Muscle of back (tissue), 11 donors: Measurements from ENCODE around the gene LIF. TPM values are rescaled to one million over a fixed set of nuclear protein-coding genes. Genes with fewer than 3 reads are reported as not detected.
"Not testable (repeated sequence)": the region's sequence is repeated elsewhere in the genome, so short reads cannot be mapped to it uniquely, and the experiment has no call there.

ENCODE experiments used
- DNase-seq, 3 donors: peaks; one replicate each; pipeline versions ENCODE4 v3.0.0 to v3.0.0-alpha.2; 2013
- polyA plus RNA-seq, 10 donors: library from polyadenylated mRNA; unstranded; fragments of 120-200 nt; gene quantifications; one replicate each; pipeline ENCODE4 v1.2.1, GENCODE V29; 2013; ENCODE audit not compliant: insufficient read length in 10 of 10

LIF gene
- polyA plus RNA-seq, 10 donors = 0.62 to 1.5 (median 0.80) TPM

GRCh38 chr22:30210235-30210909 is 36.2 kb downstream of the LIF start:
- no peak for DNase-seq

GRCh38 chr22:30209642-30210041 is 36.9 kb downstream of the LIF start:
- no peak for DNase-seq

- peak; percentile 69 to 88 (median 76) for DNase-seq
These were observed 37.6 kb downstream of the LIF start for GRCh38 chr22:30208631-30209603.

GRCh38 chr22:30206944-30207343 is 39.6 kb downstream of the LIF start:
- DNase-seq = peak in 1 of 3 donors; percentile 88

GRCh38 chr22:30205281-30206115 is 41.1 kb downstream of the LIF start:
- peak; percentile 55 to 81 (median 77) for DNase-seq

- peak in 2 of 3 donors; percentile 54 to 75 for DNase-seq
These were observed 41.8 kb downstream of the LIF start for GRCh38 chr22:30204742-30205111.

- no peak for DNase-seq
These were observed 42.4 kb downstream of the LIF start for GRCh38 chr22:30204015-30204741.

GRCh38 chr22:30202531-30203006 is 44.0 kb downstream of the LIF start:
- peak in 2 of 3 donors; percentile 59 to 83 for DNase-seq

- DNase-seq = peak in 1 of 3 donors; percentile 74
These were observed 44.6 kb downstream of the LIF start for GRCh38 chr22:30201945-30202344.

GRCh38 chr22:30200905-30201304 is 45.7 kb downstream of the LIF start:
- not testable (repeated sequence) for DNase-seq

GRCh38 chr22:30198921-30199320 is 47.6 kb downstream of the LIF start:
- no peak for DNase-seq

- DNase-seq = no peak
These were observed 48.3 kb downstream of the LIF start for GRCh38 chr22:30198152-30198825.

- no peak for DNase-seq
These were observed 49.2 kb downstream of the LIF start for GRCh38 chr22:30197389-30197788.

- no peak for DNase-seq
These were observed 49.7 kb downstream of the LIF start for GRCh38 chr22:30196880-30197336.

- DNase-seq = peak; percentile 91 to 99 (median 95)
These were observed 50.2 kb downstream of the LIF start for GRCh38 chr22:30196141-30196879.

- peak in 2 of 3 donors; percentile 86 to 92 for DNase-seq
These were observed 51.1 kb downstream of the LIF start for GRCh38 chr22:30195245-30196140.

GRCh38 chr22:30193031-30193775 is 53.4 kb downstream of the LIF start:
- DNase-seq = no peak

GRCh38 chr22:30192427-30192826 is 54.1 kb downstream of the LIF start:
- no peak for DNase-seq
